ENCODE measurements around the gene RNASEH1.
"Not testable (repeated sequence)": the region's sequence is repeated elsewhere in the genome, so short reads cannot be mapped to it uniquely, and the experiment has no call there.

Gene RNASEH1

GRCh38 chr2:3517948-3518495 lies 40.1 kb downstream of the RNASEH1 start:
- ChIA-PET CTCF (interaction anchor here (0.8 kb wide), 1 partner anchor 12 kb away, joined by 3 read pairs; no protein-coding TSS in a partner anchor), POLR2A (interaction anchor here (1.0 to 1.1 kb wide), 5 partner anchors 12 to 40 kb away, joined by 3 to 4 read pairs (median 3); partner anchors contain the start of gene RNASEH1)
- TF ChIP-seq CTCF (IDR thresholded peaks at IDR 0.05; ENCODE audit: insufficient read depth, low read length, missing control alignments): no peak
- H3K4me3 ChIP-seq (ENCODE audit: low read depth, low read length): peak overlapping the region; percentile 88
- DNase-seq (ENCODE audit: low read depth, low spot score): no peak

DNA sequence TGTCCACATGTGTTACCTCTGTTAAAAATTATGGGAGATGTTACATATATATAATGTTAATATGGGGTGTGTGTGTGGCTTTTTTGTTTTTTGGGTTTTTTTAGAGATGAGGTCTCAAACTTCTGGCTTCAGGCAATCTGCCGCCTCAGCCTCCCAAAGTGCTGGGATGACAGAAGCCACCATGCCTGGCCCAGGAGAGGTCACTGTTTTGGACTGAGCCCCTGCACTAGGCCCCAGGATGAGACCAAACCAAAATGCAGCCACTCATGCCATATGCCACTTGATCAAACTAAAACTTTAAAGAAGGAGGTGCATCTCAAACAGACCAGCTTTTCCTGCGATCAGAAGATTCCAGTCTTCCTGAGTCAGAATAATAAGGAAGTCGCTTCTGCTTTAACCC lies 41.3 kb downstream of the RNASEH1 start:
- DNase-seq (ENCODE audit: low read depth, low spot score): no peak
- ChIA-PET POLR2A (interaction anchor here (0.7 kb wide), 1 partner anchor 42 kb away, joined by 4 read pairs; no protein-coding TSS in a partner anchor), CTCF (interaction anchor here (0.8 kb wide), 1 partner anchor 60 kb away, joined by 4 read pairs; no protein-coding TSS in a partner anchor)
- no peak overlapping the region for H3K4me3 ChIP-seq (ENCODE audit: low read depth, low read length)
- TF ChIP-seq CTCF (IDR thresholded peaks at IDR 0.05; ENCODE audit: insufficient read depth, low read length, missing control alignments): no peak

DNA sequence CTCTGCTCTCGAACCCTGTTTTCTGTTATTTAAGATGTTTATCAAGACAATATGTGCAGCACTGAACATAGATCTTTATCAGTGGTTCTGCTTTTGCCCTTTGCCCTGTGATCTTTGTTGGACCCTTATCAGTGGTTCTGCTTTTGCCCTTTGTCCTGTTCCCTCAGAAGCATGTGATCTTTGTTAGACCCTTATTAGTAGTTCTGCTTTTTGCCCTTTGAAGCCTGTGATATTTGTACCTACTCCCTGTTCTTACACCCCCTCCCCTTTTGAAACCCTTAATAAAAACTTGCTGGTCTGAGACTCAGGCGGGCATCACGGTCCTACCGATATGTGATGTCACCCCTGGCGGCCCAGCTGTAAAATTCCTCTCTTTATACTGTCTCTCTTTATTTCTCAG lies 42.7 kb downstream of the RNASEH1 start:
- H3K4me3 ChIP-seq (ENCODE audit: low read depth, low read length); DNase-seq (ENCODE audit: low read depth, low spot score); POLR2A ChIA-PET: not testable (repeated sequence)
- CTCF ChIA-PET: interaction anchor here (1.5 kb wide), 1 partner anchor 22 kb away, joined by 3 read pairs; no protein-coding TSS in a partner anchor

GRCh38 chr2:3513026-3513810 lies 44.9 kb downstream of the RNASEH1 start:
- ChIA-PET POLR2A (no interaction called here), CTCF (interaction anchor here (1.1 kb wide), 1 partner anchor 11 kb away, joined by 3 read pairs; no protein-coding TSS in a partner anchor)
- DNase-seq (ENCODE audit: low read depth, low spot score): no peak
- H3K4me3 ChIP-seq (ENCODE audit: low read depth, low read length): no peak overlapping the region
- TF ChIP-seq CTCF (IDR thresholded peaks at IDR 0.05; ENCODE audit: insufficient read depth, low read length, missing control alignments): no peak

- TF ChIP-seq CTCF (IDR thresholded peaks at IDR 0.05; ENCODE audit: insufficient read depth, low read length, missing control alignments): no peak
- ChIA-PET CTCF (no interaction called here), POLR2A (no interaction called here)
- H3K4me3 ChIP-seq (ENCODE audit: low read depth, low read length): no peak overlapping the region
- DNase-seq (ENCODE audit: low read depth, low spot score): no peak
Observed at GRCh38 chr2:3512086-3512485, 46.0 kb downstream of the RNASEH1 start.

DNA sequence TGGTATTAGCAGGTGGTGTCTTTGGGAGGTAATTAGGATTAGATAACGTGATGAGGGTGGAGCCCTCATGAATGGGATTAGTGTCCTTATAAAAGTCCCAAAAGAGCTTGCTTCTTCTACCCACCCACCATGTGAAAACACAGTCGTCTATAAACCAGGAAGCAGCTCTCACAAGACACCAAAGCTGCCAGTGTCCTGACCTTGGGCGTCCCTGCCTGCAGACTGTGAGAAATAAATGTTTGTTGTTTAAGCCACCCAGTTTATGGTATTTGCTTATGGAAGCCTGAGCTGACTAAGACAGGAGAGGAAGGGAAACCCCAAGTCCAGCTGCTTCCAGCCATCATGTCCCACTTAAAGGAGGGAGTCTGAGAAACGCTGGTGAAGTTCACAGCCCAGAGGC lies 52.4 kb downstream of the RNASEH1 start:
- no peak for DNase-seq (ENCODE audit: low read depth, low spot score)
- H3K4me3 ChIP-seq (ENCODE audit: low read depth, low read length): no peak overlapping the region
- no peak for TF ChIP-seq CTCF (IDR thresholded peaks at IDR 0.05; ENCODE audit: insufficient read depth, low read length, missing control alignments)
- ChIA-PET CTCF (interaction anchor here (1.5 kb wide), 1 partner anchor 12 kb away, joined by 3 read pairs; no protein-coding TSS in a partner anchor), POLR2A (interaction anchor here (0.9 kb wide), 1 partner anchor 13 kb away, joined by 3 read pairs; no protein-coding TSS in a partner anchor)
